Omental fat pad (tissue), 4 donors: ENCODE measurements around the gene TTC9. TPM values are rescaled to one million over a fixed set of nuclear protein-coding genes. Genes with fewer than 3 reads are reported as not detected.

Experiments
- ATAC-seq: fragments of 150-250 bp; one replicate; pipeline ENCODE4 v1.9.1; 2016; ENCODE audit warnings: mild to moderate bottlenecking, moderate library complexity; ENCODE audit not compliant: low FRiP score
- DNase-seq: peaks from one replicate; pipeline ENCODE4 v3.0.0-alpha.2; 2019; ENCODE audit warnings: low spot score
- CTCF ChIP-seq, 3 donors: fragments of 450-650 bp; IDR thresholded peaks; one replicate each; pipeline ENCODE4 v1.5.1; 2016 to 2017; ENCODE audit warnings: antibody characterized with exemption in 3 of 3, mild to moderate bottlenecking in 3 of 3, moderate library complexity in 2 of 3
- small RNA-seq: library from RNA; depleted of rRNA; stranded (forward); fragments of <200 nt; gene quantifications from one replicate; pipeline ENCODE3, GENCODE V24; 2016
- total RNA-seq, 4 donors: library from RNA; depleted of rRNA; stranded (reverse); fragments of >200 nt; gene quantifications; one replicate each; pipeline ENCODE4 v1.1.0, GENCODE V29; 2016

Gene TTC9
- total RNA-seq, 4 donors from 2014 or later = 1.1 to 1.5 (median 1.2) TPM

- TF ChIP-seq CTCF (IDR thresholded peaks at IDR 0.05) = no peak
- no peak for ATAC-seq
- no peak for DNase-seq
Observed at GRCh38 chr14:70722418-70722817, 80.7 kb downstream of the TTC9 start.

GRCh38 chr14:70723276-70723675 lies 81.6 kb downstream of the TTC9 start:
- ATAC-seq (no peak), DNase-seq (no peak)
- TF ChIP-seq CTCF (IDR thresholded peaks at IDR 0.05) = no peak

- DNase-seq (no peak), ATAC-seq (no peak)
- TF ChIP-seq CTCF (IDR thresholded peaks at IDR 0.05) = no peak
Observed at GRCh38 chr14:70724110-70724509, 82.4 kb downstream of the TTC9 start.

- no peak for TF ChIP-seq CTCF (IDR thresholded peaks at IDR 0.05)
- DNase-seq = no peak
- no peak for ATAC-seq
Observed at GRCh38 chr14:70724944-70725343, 83.2 kb downstream of the TTC9 start.

Small RNAs within 50 kb of the gene (small RNA-seq; reads per million reads assigned to genes)
- not detected for gene RN7SL77P

Other genes with a start within 250 kb of the TTC9 start
- 10 to 100 TPM; 14.4 to 28.5 (median 17.6) TPM for gene SYNJ2BP, start 224.8 kb upstream of the TTC9 start, total RNA-seq
- gene ADAM21, start 189.7 kb upstream of the TTC9 start, total RNA-seq = not detected
- 1 to 10 TPM; 1.4 to 4.1 (median 2.5) TPM for gene ADAM20, start 106.9 kb upstream of the TTC9 start, total RNA-seq
- gene MED6, start 41.3 kb upstream of the TTC9 start, total RNA-seq = 10 to 100 TPM; 22.9 to 38.1 (median 30.3) TPM
- 1 to 10 TPM in 2 of 4 donors, under 1 TPM in 2; 0.32 to 5.8 (median 1.1) TPM for gene MAP3K9, start 167.6 kb downstream of the TTC9 start, total RNA-seq